Loucy (cell line): ENCODE measurements around the gene WDR5.

Experiments used
- H2AFZ ChIP-seq: fragments of 200-600 bp; sonication (generic); 2 replicates; pipeline ENCODE4 v1.6.0; 2016; ENCODE audit warnings: antibody characterized with exemption, mild to moderate bottlenecking, low read length, moderate library complexity
- H3F3A ChIP-seq: fragments of 200-600 bp; 2 replicates; pipeline ENCODE4 v1.6.0; 2016; ENCODE audit warnings: antibody characterized with exemption, low read depth, mild to moderate bottlenecking
- H3K27me3 ChIP-seq: fragments of 200-600 bp; sonication (generic); 2 replicates; pipeline ENCODE4 v1.6.1; 2014; ENCODE audit warnings: low read length, mild to moderate bottlenecking; ENCODE audit not compliant: insufficient read depth, poor library complexity, severe bottlenecking
- H3K36me3 ChIP-seq: fragments of 200-600 bp; sonication (generic); 2 replicates; pipeline ENCODE4 v1.6.1; 2016; ENCODE audit warnings: low read length; ENCODE audit not compliant: insufficient read depth
- H3K4me1 ChIP-seq: fragments of 200-600 bp; sonication (generic); 2 replicates; pipeline ENCODE4 v1.5.1; 2014; ENCODE audit warnings: low read length, mild to moderate bottlenecking; ENCODE audit not compliant: insufficient read depth, poor library complexity, severe bottlenecking
- H3K4me2 ChIP-seq: fragments of 200-600 bp; sonication (generic); 2 replicates; pipeline ENCODE4 v1.6.0; 2014; ENCODE audit warnings: antibody characterized with exemption, low read length, low read depth, mild to moderate bottlenecking; ENCODE audit not compliant: poor library complexity, severe bottlenecking
- H3K4me3 ChIP-seq: fragments of 200-600 bp; sonication (generic); 2 replicates; pipeline ENCODE4 v1.5.1; 2014; ENCODE audit warnings: low read length, mild to moderate bottlenecking, mixed read lengths; ENCODE audit not compliant: poor library complexity, severe bottlenecking
- H3K79me2 ChIP-seq: fragments of 200-600 bp; sonication (generic); 2 replicates; pipeline ENCODE4 v1.6.1; 2014; ENCODE audit warnings: low read length; ENCODE audit not compliant: insufficient read depth
- H3K9ac ChIP-seq: fragments of 200-600 bp; sonication (generic); 2 replicates; pipeline ENCODE4 v1.6.0; 2014; ENCODE audit warnings: mild to moderate bottlenecking, low read depth, low read length, moderate library complexity; ENCODE audit not compliant: poor library complexity, severe bottlenecking
- H3K9me2 ChIP-seq: fragments of 200-600 bp; sonication (generic); replicated peaks from 2 replicates; pipeline ENCODE4 v1.6.1; 2016; ENCODE audit warnings: low read depth, low read length, mixed read lengths
- H3K9me3 ChIP-seq: fragments of 200-600 bp; sonication (generic); 2 replicates; pipeline ENCODE4 v1.6.1; 2014; ENCODE audit warnings: mild to moderate bottlenecking, antibody characterized with exemption, low read length, low read depth; ENCODE audit not compliant: insufficient read depth
- H4K20me1 ChIP-seq: fragments of 200-600 bp; sonication (generic); 2 replicates; pipeline ENCODE4 v1.6.0; 2014; ENCODE audit warnings: antibody characterized with exemption, low read length, mild to moderate bottlenecking; ENCODE audit not compliant: insufficient read depth, poor library complexity, severe bottlenecking
- EZH2phosphoT487 ChIP-seq: fragments of 200-600 bp; IDR thresholded peaks from 2 replicates; pipeline ENCODE4 v1.6.1; 2018; ENCODE audit warnings: antibody characterized with exemption, mild to moderate bottlenecking, moderate library complexity, borderline replicate concordance
- TF ChIP-seq, protein P1 (sequence below): fragments of 200-600 bp; sonication (generic); conservative IDR thresholded peaks from 2 replicates; pipeline ENCODE4 v1.5.1; 2014; ENCODE audit warnings: mild to moderate bottlenecking, antibody characterized with exemption, low read length

Gene WDR5

GRCh38 chr9:134135343-134136117, at the start of gene WDR5:
TSS of gene WDR5 (plus strand) at chr9:134136082. CDS start at chr9:134139878, 3,796 bp downstream.
- Histone ChIP-seq H3K27me3 (no peaks in the 10 kb centered on the region), H3F3A (peaks cover 3% of the 10 kb centered on the region; the same call in 1 of the 2 replicates), H3K4me3 (peak within 1 kb of the TSS; percentile 99), H4K20me1 (peaks cover 32% of the 10 kb centered on the region), H3K4me2 (peak within 1 kb of the TSS; percentile 99), H3K4me1 (peaks cover 40% of the 10 kb centered on the region), H3K36me3 (peaks cover 13% of the 10 kb centered on the region; the same call in 1 of the 2 replicates), H3K9me2 (no peaks in the 10 kb centered on the region), H3K9ac (peak within 1 kb of the TSS; percentile 97), H3K9me3 (no peaks in the 10 kb centered on the region), H3K79me2 (peaks cover 55% of the 10 kb centered on the region), H2AFZ (peak within 1 kb of the TSS; percentile 96)
- no peak for TF ChIP-seq EZH2phosphoT487
- TF ChIP-seq, protein P1, sequence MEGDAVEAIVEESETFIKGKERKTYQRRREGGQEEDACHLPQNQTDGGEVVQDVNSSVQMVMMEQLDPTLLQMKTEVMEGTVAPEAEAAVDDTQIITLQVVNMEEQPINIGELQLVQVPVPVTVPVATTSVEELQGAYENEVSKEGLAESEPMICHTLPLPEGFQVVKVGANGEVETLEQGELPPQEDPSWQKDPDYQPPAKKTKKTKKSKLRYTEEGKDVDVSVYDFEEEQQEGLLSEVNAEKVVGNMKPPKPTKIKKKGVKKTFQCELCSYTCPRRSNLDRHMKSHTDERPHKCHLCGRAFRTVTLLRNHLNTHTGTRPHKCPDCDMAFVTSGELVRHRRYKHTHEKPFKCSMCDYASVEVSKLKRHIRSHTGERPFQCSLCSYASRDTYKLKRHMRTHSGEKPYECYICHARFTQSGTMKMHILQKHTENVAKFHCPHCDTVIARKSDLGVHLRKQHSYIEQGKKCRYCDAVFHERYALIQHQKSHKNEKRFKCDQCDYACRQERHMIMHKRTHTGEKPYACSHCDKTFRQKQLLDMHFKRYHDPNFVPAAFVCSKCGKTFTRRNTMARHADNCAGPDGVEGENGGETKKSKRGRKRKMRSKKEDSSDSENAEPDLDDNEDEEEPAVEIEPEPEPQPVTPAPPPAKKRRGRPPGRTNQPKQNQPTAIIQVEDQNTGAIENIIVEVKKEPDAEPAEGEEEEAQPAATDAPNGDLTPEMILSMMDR, result peak; percentile 48

- Histone ChIP-seq H3K79me2 (no peaks in the 10 kb centered on the region), H3K4me2 (no peak overlapping the region), H3K4me3 (no peak overlapping the region), H3K36me3 (no peaks in the 10 kb centered on the region), H3K27me3 (no peaks in the 10 kb centered on the region), H3K9me3 (no peaks in the 10 kb centered on the region), H3K4me1 (no peaks in the 10 kb centered on the region), H3K9ac (no peak overlapping the region), H4K20me1 (no peaks in the 10 kb centered on the region), H2AFZ (no peak overlapping the region), H3F3A (no peaks in the 10 kb centered on the region), H3K9me2 (no peaks in the 10 kb centered on the region)
- TF ChIP-seq, protein P1, result no peak
- TF ChIP-seq EZH2phosphoT487, result no peak
Measured at GRCh38 chr9:134088063-134088725, 47.7 kb upstream of the WDR5 start.

DNA sequence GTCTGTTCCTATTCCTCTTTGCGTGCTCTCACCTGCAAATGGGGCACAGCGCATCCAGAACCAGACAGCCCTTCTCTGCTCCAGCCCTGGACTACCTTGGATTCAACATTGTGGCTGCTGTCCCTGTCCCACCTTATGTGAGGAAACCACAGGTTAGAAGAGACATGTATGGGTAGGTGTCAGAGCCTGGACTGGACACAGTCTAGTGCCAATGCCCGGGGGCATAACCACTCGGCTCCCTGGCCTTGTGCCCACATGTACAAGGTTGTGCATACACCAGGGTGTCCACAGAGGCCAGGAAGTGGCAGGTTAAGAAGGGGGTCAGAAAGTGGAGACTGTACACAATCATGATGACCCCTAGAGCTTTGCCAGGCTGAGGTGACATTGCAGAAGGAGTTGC, 45.9 kb upstream of the WDR5 start:
- Histone ChIP-seq H3K4me2 (no peak overlapping the region), H3K9me3 (no peaks in the 10 kb centered on the region), H3K36me3 (no peaks in the 10 kb centered on the region), H3K4me1 (no peaks in the 10 kb centered on the region), H3K9ac (no peak overlapping the region), H3K79me2 (no peaks in the 10 kb centered on the region), H3K9me2 (no peaks in the 10 kb centered on the region), H3K4me3 (no peak overlapping the region), H2AFZ (no peak overlapping the region), H3K27me3 (no peaks in the 10 kb centered on the region), H4K20me1 (no peaks in the 10 kb centered on the region), H3F3A (no peaks in the 10 kb centered on the region)
- no peak for TF ChIP-seq EZH2phosphoT487
- TF ChIP-seq, protein P1, result no peak
